HepG2 (cell line): ENCODE results near the gene NCOA7. TPM values are rescaled to one million over a fixed set of nuclear protein-coding genes. Genes with fewer than 3 reads are reported as not detected.

Experiments used
- ATAC-seq: fragments of 200-7000 bp; cut with Tn5 transposase; 3 replicates; pipeline ENCODE4 v1.9.1; 2020; ENCODE audit warnings: mild to moderate bottlenecking, moderate library complexity
- BruUV-seq: library from RNA; stranded (reverse); fragments of 400-500 nt; replicated peaks from 2 replicates; lab custom pipeline; 2021; lab: Mats Ljungman, UMichigan
- CTCF ChIA-PET: fragments of 300-600 bp; formaldehyde crosslinking; extraction: SDS; loops from one replicate; lab custom pipeline; 2021; ENCODE audit warnings: low total read pairs, inconsistent platforms, low intra/inter-chr PET ratio; lab: Yijun Ruan, JAX
- POLR2A ChIA-PET: fragments of 350-600 bp; sonication (Branson Sonifier 250); formaldehyde crosslinking; loops from one replicate; lab custom pipeline; 2020; ENCODE audit warnings: antibody characterized with exemption, inconsistent platforms; lab: Yijun Ruan, JAX
- DNase-seq: peaks from one replicate; pipeline ENCODE4 v3.0.0-alpha.2; 2015; ENCODE audit warnings: low spot score
- FAIRE-seq: peaks from 3 replicates; lab custom pipeline; 2011; peaks lifted over from hg19 to GRCh38; lab: Jason Lieb, UNC
- H2AFZ ChIP-seq: one replicate; pipeline ENCODE4 v1.6.1; 2011; ENCODE audit warnings: low read length, inconsistent platforms
- H3K27ac ChIP-seq: fragments of 300-600 bp; 3 replicates; pipeline ENCODE4 v1.8.0; 2011; ENCODE audit warnings: mixed run types, mild to moderate bottlenecking, mixed read lengths, low read length, inconsistent platforms; ENCODE audit not compliant: insufficient read depth; ENCODE audit errors: extremely low read length
- H3K27me3 ChIP-seq, 2 experiments: fragments of 200-600 bp in 1 of 2; 2 replicates in 1 of 2; 3 replicates in 1 of 2; pipeline versions ENCODE4 v1.6.0 to v1.8.0; 2011; ENCODE audit warnings: low read length in 2 of 2, mild to moderate bottlenecking in 2 of 2, moderate library complexity in 2 of 2, inconsistent platforms in 1 of 2; ENCODE audit not compliant: insufficient read depth in 2 of 2, control insufficient read depth in 1 of 2
- H3K36me3 ChIP-seq, 2 experiments: fragments of 200-600 bp in 1 of 2; replicated peaks in 1 of 2; 2 replicates in 1 of 2; 3 replicates in 1 of 2; pipeline versions ENCODE4 v1.5.1 to v1.8.0; 2011; ENCODE audit warnings: low read length in 2 of 2, inconsistent platforms in 1 of 2; ENCODE audit not compliant: insufficient read depth in 2 of 2, control insufficient read depth in 1 of 2
- H3K4me1 ChIP-seq: 2 replicates; pipeline ENCODE4 v1.5.1; 2012; ENCODE audit warnings: low read length, inconsistent platforms; ENCODE audit not compliant: insufficient read depth
- H3K4me2 ChIP-seq: 2 replicates; pipeline ENCODE4 v1.6.0; 2011; ENCODE audit warnings: low read depth, low read length, inconsistent platforms
- H3K4me3 ChIP-seq, 3 experiments: fragments of 200-600 bp in 1 of 3; sonication (generic), shearing (Covaris generic) in 1 of 3; replicated peaks in 1 of 3; 2 replicates each; pipeline ENCODE4 v1.5.1; 2011 to 2016; ENCODE audit warnings: low read length in 3 of 3, inconsistent platforms in 2 of 3, low read depth in 2 of 3, mild to moderate bottlenecking in 2 of 3, control low read depth in 1 of 3, mixed read lengths in 1 of 3; ENCODE audit not compliant: insufficient read depth in 1 of 3
- H3K79me2 ChIP-seq: one replicate; pipeline ENCODE4 v1.6.1; 2011; ENCODE audit warnings: low read length, inconsistent platforms; ENCODE audit not compliant: insufficient read depth
- H3K9ac ChIP-seq: 2 replicates; pipeline ENCODE4 v1.6.0; 2011; ENCODE audit warnings: mild to moderate bottlenecking, low read depth, low read length, inconsistent platforms; ENCODE audit not compliant: insufficient read depth
- H3K9me3 ChIP-seq: 2 replicates; pipeline ENCODE4 v1.5.1; 2012; ENCODE audit warnings: mild to moderate bottlenecking, low read length
- H4K20me1 ChIP-seq: 2 replicates; pipeline ENCODE4 v1.6.0; 2011; ENCODE audit warnings: inconsistent platforms, mild to moderate bottlenecking, low read length, moderate library complexity; ENCODE audit not compliant: insufficient read depth
- BHLHE40 ChIP-seq: IDR thresholded peaks from 2 replicates; pipeline ENCODE4 v1.6.1; 2011; ENCODE audit warnings: low read length, improper control_type of control experiment
- CTCF ChIP-seq: sonication (generic); formaldehyde crosslinking; IDR thresholded peaks from 2 replicates; pipeline ENCODE4 v1.5.0; 2020; ENCODE audit warnings: mild to moderate bottlenecking, missing genetic modification reagents, moderate library complexity
- LRRFIP1 ChIP-seq: sonication (generic); formaldehyde crosslinking; conservative IDR thresholded peaks from 2 replicates; pipeline ENCODE4 v1.4.0; 2020; ENCODE audit warnings: missing genetic modification reagents
- RAD21 ChIP-seq: fragments of 450-650 bp; formaldehyde crosslinking; IDR thresholded peaks from 2 replicates; pipeline ENCODE4 v1.5.0; 2020; ENCODE audit warnings: mild to moderate bottlenecking
- RCOR2 ChIP-seq: IDR thresholded peaks from 2 replicates; pipeline ENCODE4 v1.6.1; 2016; ENCODE audit warnings: missing biosample characterization, missing genetic modification reagents
- RELA ChIP-seq: sonication (generic); formaldehyde crosslinking; IDR thresholded peaks from 2 replicates; pipeline ENCODE4 v1.4.0; 2020; ENCODE audit warnings: missing genetic modification reagents
- RERE ChIP-seq: IDR thresholded peaks from 2 replicates; pipeline ENCODE4 v1.6.1; 2016; ENCODE audit warnings: low read depth, missing genetic modification reagents, missing compliant biosample characterization
- SMC3 ChIP-seq: IDR thresholded peaks from 2 replicates; pipeline ENCODE4 v1.6.1; 2011; ENCODE audit warnings: low read length, improper control_type of control experiment
- STAG1 ChIP-seq: sonication (generic); formaldehyde crosslinking; IDR thresholded peaks from 2 replicates; pipeline ENCODE4 v1.4.0; 2020; ENCODE audit warnings: missing genetic modification reagents
- ZNF780A ChIP-seq: sonication (generic); formaldehyde crosslinking; IDR thresholded peaks from 2 replicates; pipeline ENCODE4 v1.8.0; 2022; ENCODE audit warnings: mild to moderate bottlenecking, missing genetic modification reagents, moderate library complexity
- WGBS: methylation state at CpG from one replicate; pipeline ENCODE4 v1.1.6; 2017; ENCODE audit warnings: low lambda C conversion rate; 5-methylcytosine and 5-hydroxymethylcytosine counted together
- in situ Hi-C: cut with HindIII; loops from 2 replicates; pipeline ENCODE4 v1.10.0; 2017; ENCODE audit warnings: low pct_unique_long_range_greater_than_20kb; ENCODE audit not compliant: extremely low pct_ligation_motif_present
- intact Hi-C: fragments of 100-400 bp; cut with micrococcal nuclease; formaldehyde crosslinking; loops from one replicate; pipeline ENCODE4 v1.10.0; 2022; ENCODE audit not compliant: unreplicated experiment
- polyA plus RNA-seq, 8 experiments: library from polyadenylated mRNA; depleted of rRNA in 3 of 8; stranded (reverse) in 7 of 8; unstranded in 1 of 8; fragments of >200 nt; fragmentation: Illumina TruSeq in 4 of 8; extraction: Trizol in 4 of 8; gene quantifications; 2 replicates each; pipeline versions ENCODE4 v1.2.1 to v1.2.3, GENCODE V29; 2011 to 2016; ENCODE audit warnings: low read depth in 4 of 8, missing spikeins in 1 of 8, mixed read lengths in 1 of 8; ENCODE audit not compliant: insufficient read depth in 1 of 8
- total RNA-seq, 5 experiments: library from RNA; depleted of rRNA; stranded (reverse); fragments of >200 nt; fragmentation: Illumina TruSeq; extraction: Trizol; gene quantifications; 2 replicates each; pipeline ENCODE4 v1.2.3, GENCODE V29; 2016; ENCODE audit warnings: low read depth in 1 of 5

The NCOA7 gene
- total and polyA plus RNA-seq, 2 of the 13 experiments (the other 11 are each of a cell fraction or from before 2014, with no cell fraction given) = 13.6 to 20.8 TPM

DNA sequence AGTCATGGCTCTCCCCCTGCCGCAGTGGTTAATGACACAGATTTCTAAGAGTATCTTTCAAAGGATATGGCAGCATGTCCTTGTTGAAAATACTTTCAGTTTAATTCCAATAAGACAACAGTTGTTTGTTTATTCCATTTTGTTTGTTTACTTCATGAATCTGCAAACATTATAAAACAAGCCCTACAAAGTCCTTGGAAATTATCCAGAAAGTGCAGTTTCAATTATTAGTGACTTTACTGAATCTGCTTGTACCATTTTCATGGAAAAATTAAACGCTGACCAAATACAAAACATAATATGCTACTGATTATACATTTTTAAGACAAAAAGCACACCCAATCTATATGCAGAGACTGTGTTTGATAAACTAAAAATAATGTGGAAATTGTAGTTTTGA lies 38.0 kb upstream of the NCOA7 start (continued):
- no peak for TF ChIP-seq LRRFIP1 (CRISPR knock-in tag)
- TF ChIP-seq ZNF780A (CRISPR knock-in tag) = no peak
- TF ChIP-seq, all 625 proteins: peak for 0

DNA sequence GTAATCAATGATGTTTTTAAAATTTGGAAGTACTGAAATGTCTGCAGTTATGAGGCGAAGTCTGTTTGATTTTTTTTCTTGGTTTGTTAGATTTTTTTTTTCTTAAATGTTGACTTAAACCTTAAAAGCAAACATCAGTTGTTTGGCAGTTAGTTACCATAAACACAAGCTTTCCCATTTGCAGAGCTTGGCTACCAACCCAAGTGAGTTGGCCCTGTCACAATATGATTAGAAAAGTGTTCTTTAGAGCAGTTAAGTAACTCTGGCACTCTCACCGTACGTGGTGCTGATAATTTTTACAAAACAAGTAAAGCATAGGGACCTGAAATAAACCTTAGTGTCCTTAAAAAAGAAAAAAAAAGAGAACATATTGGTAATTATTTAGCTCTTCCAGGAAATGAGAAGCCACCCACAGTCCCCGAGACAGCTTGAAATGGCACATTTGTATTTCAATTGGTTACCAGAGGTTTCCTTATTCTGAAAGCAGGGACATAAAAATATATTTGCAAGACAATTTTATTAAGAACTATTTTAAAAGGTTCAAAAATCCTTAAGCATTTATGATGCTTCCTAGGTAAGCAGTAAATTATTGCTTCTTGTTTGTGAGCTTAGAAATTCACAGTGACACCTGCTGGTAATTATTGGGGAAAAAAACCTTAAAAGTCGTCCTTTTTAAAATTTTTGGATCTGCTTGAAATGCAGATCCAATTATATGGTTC lies 37.4 kb upstream of the NCOA7 start:
- ChIA-PET POLR2A (interaction anchor here (0.8 kb wide), 1 partner anchor 452 kb away, joined by 4 read pairs; the partner anchor contains the start of gene HDDC2), CTCF (interaction anchor here (1.1 to 2.9 kb wide), 3 partner anchors 439 to 442 kb away, joined by 3 to 27 read pairs (median 25); no protein-coding TSS in a partner anchor)
- no peaks in the 10 kb centered on the region for H3K79me2 ChIP-seq
- intact Hi-C loops (loop anchor here (1.0 to 2.0 kb wide), 2 partner anchors 241 to 439 kb away; no protein-coding TSS in a partner anchor), in situ Hi-C loops (loop anchor here (5.0 to 25.0 kb wide), 2 partner anchors 441 to 891 kb away; no protein-coding TSS in a partner anchor)
- BruUV-seq = no TSS peak
- FAIRE-seq = peak; percentile 56
- H3K4me3 ChIP-seq = no peak overlapping the region
- 40% methylated on average over 5 of the region's 5 CpGs for WGBS
- no peak overlapping the region for H3K9ac ChIP-seq
- H3K27ac ChIP-seq = no peak overlapping the region
- no peaks in the 10 kb centered on the region for H3K9me3 ChIP-seq
- peaks cover 19% of the 10 kb centered on the region for H3K4me1 ChIP-seq
- no peak for TF ChIP-seq RELA
- TF ChIP-seq STAG1 = peak; percentile 49
- TF ChIP-seq BHLHE40 = no peak
- TF ChIP-seq RCOR2 (CRISPR knock-in tag) = no peak
- no peak for TF ChIP-seq RERE (CRISPR knock-in tag)
- TF ChIP-seq CTCF (CRISPR knock-in tag) = peak; percentile 45
- peak; percentile 25; the same call in 1 of the 2 replicates for TF ChIP-seq RAD21 (CRISPR knock-in tag)
- peak; percentile 41; the same call in 1 of the 2 replicates for TF ChIP-seq SMC3
- no peak overlapping the region for H3K4me2 ChIP-seq
- H3K27me3 ChIP-seq = peaks cover 0 to 27% of the 10 kb centered on the region in 2 experiments; a peak in 4 of 5 replicates
- peak; percentile 33 for DNase-seq
- ATAC-seq = no peak
- H3K36me3 ChIP-seq = no peaks in the 10 kb centered on the region
- no peak overlapping the region for H2AFZ ChIP-seq
- H4K20me1 ChIP-seq = no peaks in the 10 kb centered on the region
